IPS DF 6.9 (cell line): ENCODE results near the gene SYNJ1.

Experiments used
- DNase-seq: peaks from one replicate; pipeline ENCODE4 v3.0.0-alpha.2; 2013; ENCODE audit warnings: low read depth, low spot score
- H3K27ac ChIP-seq: one replicate; pipeline ENCODE4 v1.5.1; 2013; ENCODE audit warnings: low read length, control low read depth
- H3K27me3 ChIP-seq: 2 replicates; pipeline ENCODE4 v1.6.1; 2013; ENCODE audit warnings: mild to moderate bottlenecking, low read length; ENCODE audit not compliant: control insufficient read depth, insufficient read depth
- H3K36me3 ChIP-seq: 2 replicates; pipeline ENCODE4 v1.6.1; 2013; ENCODE audit warnings: low read length; ENCODE audit not compliant: control insufficient read depth, insufficient read depth
- H3K4me1 ChIP-seq: 2 replicates; pipeline ENCODE4 v1.6.1; 2013; ENCODE audit warnings: low read length; ENCODE audit not compliant: control insufficient read depth, insufficient read depth
- H3K4me3 ChIP-seq: 2 replicates; pipeline ENCODE4 v1.5.1; 2013; ENCODE audit warnings: mild to moderate bottlenecking, low read length
- H3K9me3 ChIP-seq: 2 replicates; pipeline ENCODE4 v1.6.1; 2013; ENCODE audit warnings: low read length, inconsistent platforms; ENCODE audit not compliant: control insufficient read depth, insufficient read depth
- WGBS: extraction: QIAGEN DNeasy Blood & Tissue Kit; methylation state at CpG from one replicate; pipeline ENCODE4 v1.1.7; 2013; ENCODE audit warnings: mixed read lengths, missing lambda C conversion rate; ENCODE audit not compliant: insufficient read length, insufficient coverage; 5-methylcytosine and 5-hydroxymethylcytosine counted together

Gene SYNJ1

GRCh38 chr21:32581732-32582131 lies 146.1 kb downstream of the SYNJ1 start:
- Histone ChIP-seq H3K27ac (no peak overlapping the region), H3K27me3 (no peaks in the 10 kb centered on the region), H3K36me3 (no peaks in the 10 kb centered on the region), H3K4me3 (no peak overlapping the region), H3K9me3 (no peaks in the 10 kb centered on the region), H3K4me1 (no peaks in the 10 kb centered on the region)
- no peak for DNase-seq
- no CpG with 5 or more reads among the region's 13 CpGs for WGBS

GRCh38 chr21:32580949-32581348 lies 146.9 kb downstream of the SYNJ1 start:
- Histone ChIP-seq H3K27me3 (no peaks in the 10 kb centered on the region), H3K27ac (no peak overlapping the region), H3K36me3 (no peaks in the 10 kb centered on the region), H3K9me3 (no peaks in the 10 kb centered on the region), H3K4me3 (no peak overlapping the region), H3K4me1 (no peaks in the 10 kb centered on the region)
- WGBS: no CpG with 5 or more reads among the region's 13 CpGs
- no peak for DNase-seq
